Fibroblast of mammary gland (primary cell): ENCODE data around the gene COL7A1.
A peak's percentile ranks its signal among the peaks of the same experiment; 100 is the strongest.

ENCODE experiments used
- DNase-seq: peaks from one replicate; pipeline ENCODE4 v3.0.0-alpha.2; 2010; ENCODE audit warnings: low read depth
- H3K4me3 ChIP-seq: 2 replicates; pipeline ENCODE4 v1.5.1; 2011; ENCODE audit warnings: low read depth, mild to moderate bottlenecking, low read length, moderate library complexity; ENCODE audit not compliant: control insufficient read depth
- TF ChIP-seq, protein P1 (sequence below): conservative IDR thresholded peaks from 2 replicates; pipeline ENCODE4 v1.5.1; 2011; ENCODE audit warnings: low read depth, low read length, inconsistent platforms; ENCODE audit not compliant: control insufficient read depth, insufficient read depth

The COL7A1 gene

DNA sequence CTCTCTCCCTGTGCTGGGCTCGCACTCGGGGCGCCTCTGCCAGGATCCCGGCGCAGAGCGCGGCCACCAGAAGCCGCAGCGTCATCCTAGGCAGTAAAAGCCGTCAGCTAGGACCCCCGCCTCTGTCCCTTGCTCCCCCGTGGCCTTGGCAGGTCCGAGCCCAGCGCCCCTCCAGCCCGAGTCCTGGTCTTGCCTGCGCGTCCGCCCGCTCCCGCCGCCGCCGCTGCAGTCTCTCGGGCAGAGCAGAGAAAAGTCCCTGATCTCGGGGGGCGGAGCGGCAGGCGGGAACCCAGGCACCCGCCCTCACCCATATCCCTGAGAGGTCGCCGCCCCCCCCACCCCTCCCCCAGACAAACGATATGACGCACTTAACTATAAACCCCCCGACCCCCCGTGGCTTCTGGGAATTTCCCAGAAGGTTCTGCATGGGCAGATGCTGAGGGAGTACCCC is at the start of gene COL7A1:
Gene COL7A1, minus strand, starts transcription at position 255 of the 451 bp plus-strand sequence. Its CDS starts 170 bp downstream, at position 85.
- TF ChIP-seq, protein P1, sequence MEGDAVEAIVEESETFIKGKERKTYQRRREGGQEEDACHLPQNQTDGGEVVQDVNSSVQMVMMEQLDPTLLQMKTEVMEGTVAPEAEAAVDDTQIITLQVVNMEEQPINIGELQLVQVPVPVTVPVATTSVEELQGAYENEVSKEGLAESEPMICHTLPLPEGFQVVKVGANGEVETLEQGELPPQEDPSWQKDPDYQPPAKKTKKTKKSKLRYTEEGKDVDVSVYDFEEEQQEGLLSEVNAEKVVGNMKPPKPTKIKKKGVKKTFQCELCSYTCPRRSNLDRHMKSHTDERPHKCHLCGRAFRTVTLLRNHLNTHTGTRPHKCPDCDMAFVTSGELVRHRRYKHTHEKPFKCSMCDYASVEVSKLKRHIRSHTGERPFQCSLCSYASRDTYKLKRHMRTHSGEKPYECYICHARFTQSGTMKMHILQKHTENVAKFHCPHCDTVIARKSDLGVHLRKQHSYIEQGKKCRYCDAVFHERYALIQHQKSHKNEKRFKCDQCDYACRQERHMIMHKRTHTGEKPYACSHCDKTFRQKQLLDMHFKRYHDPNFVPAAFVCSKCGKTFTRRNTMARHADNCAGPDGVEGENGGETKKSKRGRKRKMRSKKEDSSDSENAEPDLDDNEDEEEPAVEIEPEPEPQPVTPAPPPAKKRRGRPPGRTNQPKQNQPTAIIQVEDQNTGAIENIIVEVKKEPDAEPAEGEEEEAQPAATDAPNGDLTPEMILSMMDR: no peak
- DNase-seq: no peak
- H3K4me3 ChIP-seq: peak within 1 kb of the TSS; percentile 47

DNA sequence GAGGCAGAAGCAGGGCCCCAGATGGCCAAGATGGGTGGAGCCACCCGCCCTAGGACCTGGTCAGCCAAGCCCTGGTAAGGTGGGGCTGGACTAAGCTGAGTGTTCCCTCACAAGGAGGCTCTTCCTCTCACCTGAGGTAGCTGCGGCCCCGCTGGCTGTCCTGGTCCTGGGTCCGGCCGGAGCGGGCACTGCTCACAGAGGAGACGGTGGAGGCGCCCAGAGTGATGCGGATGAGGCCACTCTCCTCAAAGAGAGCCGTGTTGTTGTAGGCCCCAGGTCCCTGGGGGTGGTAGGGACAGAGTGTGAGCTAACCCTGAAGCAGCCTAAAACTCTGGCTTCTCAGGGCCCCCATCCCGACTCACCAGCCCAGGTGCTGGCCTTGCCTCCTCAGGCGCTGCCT is 47.5 kb upstream of the COL7A1 start:
- no peak overlapping the region for H3K4me3 ChIP-seq
- TF ChIP-seq, protein P1: no peak

DNA sequence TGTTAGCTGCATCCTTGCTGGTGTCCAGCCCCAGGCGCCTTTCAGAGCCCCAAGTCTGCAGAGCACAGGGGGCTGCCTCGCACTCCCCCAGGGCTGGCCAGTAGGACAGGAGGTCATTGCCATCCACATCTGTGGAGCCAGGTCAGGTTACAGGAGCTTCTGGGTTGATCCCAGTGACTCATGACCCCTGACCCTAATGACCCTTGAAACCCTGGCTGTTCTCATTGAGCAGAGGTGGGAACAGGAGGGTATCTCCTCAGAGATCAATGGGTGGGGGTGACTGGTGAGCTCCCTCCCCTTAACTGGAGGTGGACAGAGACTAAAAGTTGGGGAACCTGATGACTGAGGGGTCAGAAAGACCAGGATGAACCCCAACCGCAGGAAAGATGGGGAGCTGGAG is 46.3 kb upstream of the COL7A1 start:
- DNase-seq: no peak
- TF ChIP-seq, protein P1: no peak
- H3K4me3 ChIP-seq: no peak overlapping the region

More for the DNA sequence above, 47.5 kb upstream of the COL7A1 start:
- no peak for DNase-seq

DNA sequence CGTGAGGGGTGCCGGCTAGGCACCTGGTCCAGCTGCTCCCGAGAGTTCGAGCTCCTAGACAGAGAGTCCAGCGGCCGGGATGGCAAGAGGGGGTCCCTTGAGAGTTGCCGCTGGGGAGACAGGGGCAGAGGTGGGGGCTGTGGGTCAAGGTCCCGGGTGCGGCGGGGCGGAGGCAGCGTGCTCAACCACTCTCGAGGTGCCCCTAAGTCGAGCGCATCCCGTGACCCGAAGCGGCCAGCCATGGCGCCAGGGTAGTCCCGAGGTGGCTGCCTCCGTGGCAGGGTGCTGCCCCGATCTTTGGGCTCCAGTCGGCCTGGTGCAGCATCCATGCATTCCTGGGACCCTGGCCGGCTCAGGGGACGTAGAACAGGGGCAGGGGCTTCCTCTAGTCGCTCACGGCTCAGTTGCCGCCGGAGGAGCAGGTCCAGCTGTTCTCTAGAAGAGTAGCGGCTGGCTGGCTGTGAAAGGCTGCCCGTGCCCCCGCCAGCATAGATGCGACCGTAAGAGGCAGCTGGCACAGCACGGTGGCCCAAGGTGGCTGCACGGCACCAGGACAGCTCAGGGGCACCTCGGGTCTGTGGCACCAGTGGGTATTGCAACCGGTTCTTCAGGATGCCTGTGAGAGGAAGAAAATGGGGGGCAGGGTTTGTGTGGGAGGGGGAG is 44.9 kb upstream of the COL7A1 start:
- TF ChIP-seq, protein P1: no peak
- no peak overlapping the region for H3K4me3 ChIP-seq
- DNase-seq: no peak

DNA sequence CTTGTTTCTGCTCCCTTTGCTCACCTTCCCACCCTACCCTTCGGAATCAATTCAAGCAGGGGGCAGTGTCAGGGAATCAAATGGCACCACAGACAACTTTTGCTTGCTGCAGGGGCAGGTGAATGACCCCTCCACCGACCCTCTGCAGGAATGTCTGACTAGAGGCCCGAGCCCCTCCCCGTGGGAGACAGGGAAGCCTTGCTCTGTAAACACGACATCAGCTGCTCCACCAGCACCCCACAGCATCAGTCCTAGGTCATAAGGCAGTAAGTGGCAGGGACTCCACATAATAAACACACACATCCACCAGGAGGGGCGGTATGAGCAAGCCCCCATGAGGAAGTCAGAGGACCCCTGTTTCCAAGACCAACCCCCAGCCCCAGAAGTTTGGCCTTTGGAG is 42.2 kb upstream of the COL7A1 start:
- H3K4me3 ChIP-seq: no peak overlapping the region
- TF ChIP-seq, protein P1: no peak

DNA sequence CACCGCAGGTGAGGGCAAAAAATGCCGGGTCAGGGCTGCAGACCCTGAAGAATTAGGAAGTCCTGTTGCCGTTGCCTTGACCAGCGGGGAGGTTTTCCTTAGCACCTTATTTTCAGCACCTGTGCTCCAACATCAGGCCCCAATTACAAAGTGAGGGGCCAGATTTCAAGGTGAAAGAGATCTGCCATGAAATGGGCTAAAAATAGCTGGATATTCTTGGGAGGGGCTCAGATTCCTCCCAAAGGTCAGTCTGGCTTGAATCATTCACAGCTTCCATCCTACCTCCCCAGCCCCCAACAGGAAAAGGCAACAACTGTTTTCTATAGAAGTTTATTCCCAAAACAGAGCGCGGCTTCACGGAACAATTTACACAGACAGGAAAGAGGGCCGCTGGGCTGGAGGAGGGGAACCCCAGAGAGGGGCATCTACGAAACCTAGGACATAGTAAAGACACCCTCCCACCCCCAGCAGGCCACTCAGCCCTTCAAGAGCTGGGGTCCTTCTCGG is 41.1 kb upstream of the COL7A1 start:
- no peak for DNase-seq
- H3K4me3 ChIP-seq: peak overlapping the region; percentile 82
- TF ChIP-seq, protein P1: no peak

More for the DNA sequence above, 42.2 kb upstream of the COL7A1 start:
- DNase-seq: no peak
